ENCODE results near the gene FANCD2.

FANCD2 gene

DNA sequence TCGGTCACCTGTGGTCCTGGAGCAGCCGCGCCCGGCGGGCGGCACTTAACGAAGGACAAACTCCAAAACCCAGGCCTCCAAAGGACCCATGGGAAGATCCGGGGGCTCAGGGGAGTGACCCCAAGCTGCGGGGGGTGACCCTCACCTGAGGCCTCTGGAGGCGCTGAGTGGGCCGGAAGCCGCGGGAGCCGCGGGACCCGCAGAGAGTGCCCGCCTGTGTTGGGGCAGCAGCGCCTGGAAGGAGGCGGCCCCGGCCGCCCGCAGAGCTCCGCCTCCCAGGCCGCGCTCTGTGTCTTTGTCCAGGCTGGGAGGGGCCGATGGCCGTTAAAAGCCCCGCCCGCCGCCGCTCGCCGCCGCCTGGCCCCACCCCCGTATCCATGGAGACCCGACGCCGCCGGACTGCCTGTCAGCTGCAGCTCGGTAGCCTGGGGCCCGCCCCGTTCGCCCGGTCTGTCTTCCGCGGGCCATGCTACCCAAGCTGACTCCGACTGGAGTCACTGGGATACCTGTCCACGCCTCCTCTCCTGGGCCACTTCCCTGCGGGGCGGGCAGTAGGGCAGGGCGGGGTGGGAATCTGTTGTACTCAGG, 15.3 kb upstream of the FANCD2 start:
- Histone ChIP-seq H3K36me3 (ENCODE audit: control insufficient read depth in 2 of 2, insufficient read depth in 1 of 2, low read length in 2 of 2) (no peaks in the 10 kb centered on the region; a peak in 1 of 3 replicates), H3K27ac (ENCODE audit: extremely low read depth, low read depth, low read length) (peak overlapping the region; percentile 16; the same call in 1 of the 2 replicates), H3K4me1 (ENCODE audit: control insufficient read depth, insufficient read depth, low read length) (peaks cover 9% of the 10 kb centered on the region; the same call in 1 of the 2 replicates), H3K9me3 (ENCODE audit: control insufficient read depth, insufficient read depth, low read depth, low read length) (no peaks in the 10 kb centered on the region), H3K4me3 (ENCODE audit: low read depth, low read length) (peak overlapping the region; percentile 53)
- ChIA-PET CTCF (interaction anchor here (0.6 to 1.0 kb wide), 2 partner anchors 25 to 29 kb away, joined by 3 to 5 read pairs; no protein-coding TSS in a partner anchor), POLR2A (interaction anchor here (0.9 to 1.5 kb wide), 7 partner anchors 15 to 218 kb away, joined by 3 to 11 read pairs (median 6); partner anchors contain the start of genes ARPC4, CRELD1, EMC3 and FANCD2)
- TF ChIP-seq SP3 (tag by site-specific recombination; IDR thresholded peaks at IDR 0.05) (peak; percentile 79), ZNF621 (tag by site-specific recombination; IDR thresholded peaks at IDR 0.05) (no peak), ZNF600 (tag by site-specific recombination; IDR thresholded peaks at IDR 0.05) (0 out of 2 replicates have a peak, but pooled peaks have one; percentile 33), ZNF37A (tag by site-specific recombination; IDR thresholded peaks at IDR 0.05) (no peak), ZBTB20 (tag by site-specific recombination; IDR thresholded peaks at IDR 0.05) (peak; percentile 82), KLF10 (tag by site-specific recombination; IDR thresholded peaks at IDR 0.05) (0 out of 2 replicates have a peak, but pooled peaks have one; percentile 10), ZNF792 (tag by site-specific recombination; IDR thresholded peaks at IDR 0.05) (no peak), KLF16 (tag by site-specific recombination; IDR thresholded peaks at IDR 0.05) (peak; percentile 52; the same call in 1 of the 2 replicates), SP2 (tag by site-specific recombination; IDR thresholded peaks at IDR 0.05) (peak; percentile 85), BCL11A (tag by site-specific recombination; IDR thresholded peaks at IDR 0.05; ENCODE audit: low read depth) (peak; percentile 79; the same call in 1 of the 2 replicates), ZNF335 (tag by site-specific recombination; conservative IDR thresholded peaks at IDR 0.05) (peak; percentile 76), SP7 (tag by site-specific recombination; IDR thresholded peaks at IDR 0.05) (0 out of 2 replicates have a peak, but pooled peaks have one; percentile 42), KLF9 (tag by site-specific recombination; IDR thresholded peaks at IDR 0.05; ENCODE audit: low read depth) (peak; percentile 60; the same call in 1 of the 2 replicates), ZNF19 (tag by site-specific recombination; IDR thresholded peaks at IDR 0.05; ENCODE audit: low read depth) (no peak), ZNF626 (tag by site-specific recombination; IDR thresholded peaks at IDR 0.05) (no peak), ZNF791 (tag by site-specific recombination; IDR thresholded peaks at IDR 0.05) (no peak), WT1 (tag by site-specific recombination; IDR thresholded peaks at IDR 0.05) (no peak), ZNF501 (tag by site-specific recombination; IDR thresholded peaks at IDR 0.05) (0 out of 2 replicates have a peak, but pooled peaks have one; percentile 18), ZEB2 (tag by site-specific recombination; IDR thresholded peaks at IDR 0.05) (0 out of 2 replicates have a peak, but pooled peaks have one; percentile 27), BCL11B (tag by site-specific recombination; IDR thresholded peaks at IDR 0.05; ENCODE audit: low read depth) (peak; percentile 78; the same call in 1 of the 2 replicates), ZXDB (tag by site-specific recombination; IDR thresholded peaks at IDR 0.05) (peak; percentile 47; the same call in 1 of the 2 replicates), ZBTB8A (tag by site-specific recombination; IDR thresholded peaks at IDR 0.05) (peak; percentile 100), ZIC2 (tag by site-specific recombination; IDR thresholded peaks at IDR 0.05) (peak; percentile 99)
- TF ChIP-seq, protein P1, sequence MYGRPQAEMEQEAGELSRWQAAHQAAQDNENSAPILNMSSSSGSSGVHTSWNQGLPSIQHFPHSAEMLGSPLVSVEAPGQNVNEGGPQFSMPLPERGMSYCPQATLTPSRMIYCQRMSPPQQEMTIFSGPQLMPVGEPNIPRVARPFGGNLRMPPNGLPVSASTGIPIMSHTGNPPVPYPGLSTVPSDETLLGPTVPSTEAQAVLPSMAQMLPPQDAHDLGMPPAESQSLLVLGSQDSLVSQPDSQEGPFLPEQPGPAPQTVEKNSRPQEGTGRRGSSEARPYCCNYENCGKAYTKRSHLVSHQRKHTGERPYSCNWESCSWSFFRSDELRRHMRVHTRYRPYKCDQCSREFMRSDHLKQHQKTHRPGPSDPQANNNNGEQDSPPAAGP (tag by site-specific recombination; IDR thresholded peaks at IDR 0.05) = peak; percentile 34; the same call in 1 of the 2 replicates
- TF ChIP-seq, protein P2, sequence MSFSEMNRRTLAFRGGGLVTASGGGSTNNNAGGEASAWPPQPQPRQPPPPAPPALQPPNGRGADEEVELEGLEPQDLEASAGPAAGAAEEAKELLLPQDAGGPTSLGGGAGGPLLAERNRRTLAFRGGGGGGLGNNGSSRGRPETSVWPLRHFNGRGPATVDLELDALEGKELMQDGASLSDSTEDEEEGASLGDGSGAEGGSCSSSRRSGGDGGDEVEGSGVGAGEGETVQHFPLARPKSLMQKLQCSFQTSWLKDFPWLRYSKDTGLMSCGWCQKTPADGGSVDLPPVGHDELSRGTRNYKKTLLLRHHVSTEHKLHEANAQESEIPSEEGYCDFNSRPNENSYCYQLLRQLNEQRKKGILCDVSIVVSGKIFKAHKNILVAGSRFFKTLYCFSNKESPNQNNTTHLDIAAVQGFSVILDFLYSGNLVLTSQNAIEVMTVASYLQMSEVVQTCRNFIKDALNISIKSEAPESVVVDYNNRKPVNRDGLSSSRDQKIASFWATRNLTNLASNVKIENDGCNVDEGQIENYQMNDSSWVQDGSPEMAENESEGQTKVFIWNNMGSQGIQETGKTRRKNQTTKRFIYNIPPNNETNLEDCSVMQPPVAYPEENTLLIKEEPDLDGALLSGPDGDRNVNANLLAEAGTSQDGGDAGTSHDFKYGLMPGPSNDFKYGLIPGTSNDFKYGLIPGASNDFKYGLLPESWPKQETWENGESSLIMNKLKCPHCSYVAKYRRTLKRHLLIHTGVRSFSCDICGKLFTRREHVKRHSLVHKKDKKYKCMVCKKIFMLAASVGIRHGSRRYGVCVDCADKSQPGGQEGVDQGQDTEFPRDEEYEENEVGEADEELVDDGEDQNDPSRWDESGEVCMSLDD (tag by site-specific recombination; IDR thresholded peaks at IDR 0.05) = 0 out of 2 replicates have a peak, but pooled peaks have one; percentile 22
- TF ChIP-seq, protein P3, sequence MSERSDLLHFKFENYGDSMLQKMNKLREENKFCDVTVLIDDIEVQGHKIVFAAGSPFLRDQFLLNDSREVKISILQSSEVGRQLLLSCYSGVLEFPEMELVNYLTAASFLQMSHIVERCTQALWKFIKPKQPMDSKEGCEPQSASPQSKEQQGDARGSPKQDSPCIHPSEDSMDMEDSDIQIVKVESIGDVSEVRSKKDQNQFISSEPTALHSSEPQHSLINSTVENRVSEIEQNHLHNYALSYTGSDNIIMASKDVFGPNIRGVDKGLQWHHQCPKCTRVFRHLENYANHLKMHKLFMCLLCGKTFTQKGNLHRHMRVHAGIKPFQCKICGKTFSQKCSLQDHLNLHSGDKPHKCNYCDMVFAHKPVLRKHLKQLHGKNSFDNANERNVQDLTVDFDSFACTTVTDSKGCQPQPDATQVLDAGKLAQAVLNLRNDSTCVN (tag by site-specific recombination; optimal IDR thresholded peaks at IDR 0.05) = peak; percentile 75
- TF ChIP-seq, protein P4, sequence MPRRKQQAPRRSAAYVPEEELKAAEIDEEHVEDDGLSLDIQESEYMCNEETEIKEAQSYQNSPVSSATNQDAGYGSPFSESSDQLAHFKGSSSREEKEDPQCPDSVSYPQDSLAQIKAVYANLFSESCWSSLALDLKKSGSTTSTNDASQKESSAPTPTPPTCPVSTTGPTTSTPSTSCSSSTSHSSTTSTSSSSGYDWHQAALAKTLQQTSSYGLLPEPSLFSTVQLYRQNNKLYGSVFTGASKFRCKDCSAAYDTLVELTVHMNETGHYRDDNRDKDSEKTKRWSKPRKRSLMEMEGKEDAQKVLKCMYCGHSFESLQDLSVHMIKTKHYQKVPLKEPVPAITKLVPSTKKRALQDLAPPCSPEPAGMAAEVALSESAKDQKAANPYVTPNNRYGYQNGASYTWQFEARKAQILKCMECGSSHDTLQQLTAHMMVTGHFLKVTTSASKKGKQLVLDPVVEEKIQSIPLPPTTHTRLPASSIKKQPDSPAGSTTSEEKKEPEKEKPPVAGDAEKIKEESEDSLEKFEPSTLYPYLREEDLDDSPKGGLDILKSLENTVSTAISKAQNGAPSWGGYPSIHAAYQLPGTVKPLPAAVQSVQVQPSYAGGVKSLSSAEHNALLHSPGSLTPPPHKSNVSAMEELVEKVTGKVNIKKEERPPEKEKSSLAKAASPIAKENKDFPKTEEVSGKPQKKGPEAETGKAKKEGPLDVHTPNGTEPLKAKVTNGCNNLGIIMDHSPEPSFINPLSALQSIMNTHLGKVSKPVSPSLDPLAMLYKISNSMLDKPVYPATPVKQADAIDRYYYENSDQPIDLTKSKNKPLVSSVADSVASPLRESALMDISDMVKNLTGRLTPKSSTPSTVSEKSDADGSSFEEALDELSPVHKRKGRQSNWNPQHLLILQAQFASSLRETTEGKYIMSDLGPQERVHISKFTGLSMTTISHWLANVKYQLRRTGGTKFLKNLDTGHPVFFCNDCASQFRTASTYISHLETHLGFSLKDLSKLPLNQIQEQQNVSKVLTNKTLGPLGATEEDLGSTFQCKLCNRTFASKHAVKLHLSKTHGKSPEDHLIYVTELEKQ (tag by site-specific recombination; IDR thresholded peaks at IDR 0.05; ENCODE audit: borderline replicate concordance) = no peak
- TF ChIP-seq, protein P5, sequence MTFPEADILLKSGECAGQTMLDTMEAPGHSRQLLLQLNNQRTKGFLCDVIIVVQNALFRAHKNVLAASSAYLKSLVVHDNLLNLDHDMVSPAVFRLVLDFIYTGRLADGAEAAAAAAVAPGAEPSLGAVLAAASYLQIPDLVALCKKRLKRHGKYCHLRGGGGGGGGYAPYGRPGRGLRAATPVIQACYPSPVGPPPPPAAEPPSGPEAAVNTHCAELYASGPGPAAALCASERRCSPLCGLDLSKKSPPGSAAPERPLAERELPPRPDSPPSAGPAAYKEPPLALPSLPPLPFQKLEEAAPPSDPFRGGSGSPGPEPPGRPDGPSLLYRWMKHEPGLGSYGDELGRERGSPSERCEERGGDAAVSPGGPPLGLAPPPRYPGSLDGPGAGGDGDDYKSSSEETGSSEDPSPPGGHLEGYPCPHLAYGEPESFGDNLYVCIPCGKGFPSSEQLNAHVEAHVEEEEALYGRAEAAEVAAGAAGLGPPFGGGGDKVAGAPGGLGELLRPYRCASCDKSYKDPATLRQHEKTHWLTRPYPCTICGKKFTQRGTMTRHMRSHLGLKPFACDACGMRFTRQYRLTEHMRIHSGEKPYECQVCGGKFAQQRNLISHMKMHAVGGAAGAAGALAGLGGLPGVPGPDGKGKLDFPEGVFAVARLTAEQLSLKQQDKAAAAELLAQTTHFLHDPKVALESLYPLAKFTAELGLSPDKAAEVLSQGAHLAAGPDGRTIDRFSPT (tag by site-specific recombination; IDR thresholded peaks at IDR 0.05) = peak; percentile 80
